Measurements from ENCODE around the gene HS3ST3A1. TPM values are rescaled to one million over a fixed set of nuclear protein-coding genes. Genes with fewer than 3 reads are reported as not detected.

The HS3ST3A1 gene
- total and polyA plus RNA-seq, 9 donors = 2.2 to 41.4 (median 10.7) TPM

DNA sequence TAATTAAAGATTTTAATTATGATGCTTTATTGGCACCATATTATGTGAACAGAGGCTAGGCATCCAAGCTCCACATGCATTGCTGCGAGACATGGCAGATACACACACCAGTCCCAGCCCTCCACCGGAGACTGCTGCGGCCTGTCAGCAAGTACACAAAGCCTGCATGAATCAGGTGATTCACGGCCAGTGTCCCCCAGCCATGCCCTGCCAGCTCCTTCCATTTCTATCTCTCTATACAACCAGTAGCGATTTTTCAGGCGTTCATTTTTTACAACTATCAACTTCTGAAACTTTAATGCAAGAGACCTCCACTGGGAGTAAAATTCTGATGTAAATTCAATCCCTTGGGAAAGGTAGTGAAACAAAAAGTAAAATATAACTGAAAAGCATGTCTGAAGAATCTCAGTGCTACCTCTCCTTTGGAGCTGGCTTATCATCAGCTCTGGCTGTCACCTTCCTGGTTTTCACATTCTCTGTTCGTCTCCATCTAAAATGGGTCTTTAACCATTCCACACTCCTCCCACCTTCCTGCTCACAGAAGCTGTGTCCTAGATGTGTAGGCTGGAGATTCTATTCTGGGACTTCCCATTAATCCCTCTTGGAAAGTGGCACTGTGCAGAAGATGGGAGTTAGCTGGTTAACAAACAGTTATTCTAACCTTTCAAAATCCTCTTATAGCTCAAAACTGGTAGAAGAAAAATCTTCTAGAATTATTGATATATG lies 32.2 kb downstream of the HS3ST3A1 start:
- no peak for DNase-seq
- H3K27ac ChIP-seq = no peak overlapping the region
- H3K4me3 ChIP-seq = no peak overlapping the region
- intact Hi-C loops (cut with DNase I) = no loop called here
- no peaks in the 10 kb centered on the region for H3K9me3 ChIP-seq
- no peaks in the 10 kb centered on the region for H3K27me3 ChIP-seq
- H3K4me1 ChIP-seq (ENCODE audit: insufficient read depth) = peaks cover 4% of the 10 kb centered on the region
- 45 to 57% (median 45%) methylated on average over 7 of the region's 7 CpGs for WGBS, 3 donors
- H3K36me3 ChIP-seq = no peaks in the 10 kb centered on the region
- TF ChIP-seq CTCF (IDR thresholded peaks at IDR 0.05) = no peak
- no peak for TF ChIP-seq POLR2A (IDR thresholded peaks at IDR 0.05)
- no peak for TF ChIP-seq EP300 (IDR thresholded peaks at IDR 0.05)

DNA sequence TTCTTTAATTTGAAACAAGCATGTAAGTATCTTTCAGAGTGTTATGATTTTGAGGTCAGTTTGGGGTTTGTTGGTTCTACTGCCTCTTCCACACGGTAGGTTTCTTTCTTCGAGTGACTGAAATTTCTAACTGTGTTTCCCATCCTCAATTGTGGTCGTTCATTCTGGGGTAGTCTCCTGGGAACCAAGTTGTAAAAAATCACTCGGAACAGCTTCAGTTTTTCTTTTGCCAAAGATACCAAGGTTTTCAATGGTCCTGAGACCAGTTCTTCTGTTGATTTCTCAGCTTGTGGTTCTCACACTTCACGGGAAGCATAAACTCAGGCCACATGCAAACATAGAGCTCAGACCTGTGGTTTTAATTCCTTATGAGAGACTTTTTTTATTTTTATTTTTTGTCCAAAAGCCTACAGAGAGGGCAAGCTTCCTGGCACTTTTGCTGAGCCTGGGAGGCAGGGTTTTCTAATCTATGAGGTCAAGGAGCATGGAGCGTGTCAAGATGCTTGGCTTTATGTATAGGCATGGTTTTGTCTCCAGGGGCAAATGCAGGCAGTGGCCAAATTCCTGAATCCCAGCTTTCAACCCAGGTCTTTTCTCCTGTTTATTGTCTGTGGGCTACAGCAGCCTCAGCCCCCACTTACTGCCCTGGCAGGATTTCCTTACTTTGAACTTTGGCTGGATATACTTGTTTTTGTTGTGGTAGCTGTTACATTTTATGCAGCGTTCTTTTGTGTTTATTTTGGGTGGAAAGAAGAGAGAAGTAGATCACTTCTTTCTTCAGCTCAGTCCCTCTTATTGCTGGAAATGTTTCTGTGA lies 32.9 kb downstream of the HS3ST3A1 start:
- no peak for DNase-seq
- intact Hi-C loops (cut with DNase I) = no loop called here
- 16 to 27% (median 23%) methylated on average over 7 of the region's 7 CpGs for WGBS, 3 donors

DNA sequence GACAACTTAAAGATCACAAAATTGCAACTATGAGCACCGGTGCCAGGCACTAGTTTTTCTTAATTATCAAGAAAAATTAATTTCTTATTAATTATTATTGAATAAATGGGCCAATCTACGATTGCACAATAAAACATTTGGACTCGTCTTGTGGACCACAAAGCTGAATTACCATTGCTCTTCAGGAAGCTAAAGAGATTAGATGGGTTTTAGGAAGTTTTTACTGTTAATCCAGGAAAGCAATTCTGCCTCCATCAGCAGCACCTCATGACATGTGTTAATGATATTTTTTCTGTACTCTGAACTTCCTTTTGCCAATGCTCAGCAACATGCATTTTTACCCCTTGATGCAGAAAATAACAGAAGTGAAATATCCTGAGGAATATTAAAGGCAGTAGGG lies 37.9 kb downstream of the HS3ST3A1 start:
- WGBS, 3 donors = 81 to 84% (median 82%) methylated on average over 3 of the region's 3 CpGs
- Histone ChIP-seq H3K9me3 (no peaks in the 10 kb centered on the region), H3K4me3 (no peak overlapping the region), H3K4me1 (ENCODE audit: insufficient read depth) (no peaks in the 10 kb centered on the region), H3K36me3 (no peaks in the 10 kb centered on the region), H3K27ac (no peak overlapping the region), H3K27me3 (no peaks in the 10 kb centered on the region)
- intact Hi-C loops (cut with DNase I) = no loop called here
- no peak for DNase-seq
- TF ChIP-seq POLR2A (IDR thresholded peaks at IDR 0.05) = no peak
- TF ChIP-seq CTCF (IDR thresholded peaks at IDR 0.05) = no peak
- TF ChIP-seq EP300 (IDR thresholded peaks at IDR 0.05) = no peak

More for the DNA sequence above, 32.9 kb downstream of the HS3ST3A1 start:
- TF ChIP-seq CTCF (IDR thresholded peaks at IDR 0.05) = no peak
- TF ChIP-seq POLR2A (IDR thresholded peaks at IDR 0.05) = no peak
- no peak for TF ChIP-seq EP300 (IDR thresholded peaks at IDR 0.05)
- Histone ChIP-seq H3K4me1 (ENCODE audit: insufficient read depth) (peaks cover 4% of the 10 kb centered on the region), H3K4me3 (no peak overlapping the region), H3K27me3 (no peaks in the 10 kb centered on the region), H3K27ac (no peak overlapping the region), H3K36me3 (no peaks in the 10 kb centered on the region), H3K9me3 (no peaks in the 10 kb centered on the region)

DNA sequence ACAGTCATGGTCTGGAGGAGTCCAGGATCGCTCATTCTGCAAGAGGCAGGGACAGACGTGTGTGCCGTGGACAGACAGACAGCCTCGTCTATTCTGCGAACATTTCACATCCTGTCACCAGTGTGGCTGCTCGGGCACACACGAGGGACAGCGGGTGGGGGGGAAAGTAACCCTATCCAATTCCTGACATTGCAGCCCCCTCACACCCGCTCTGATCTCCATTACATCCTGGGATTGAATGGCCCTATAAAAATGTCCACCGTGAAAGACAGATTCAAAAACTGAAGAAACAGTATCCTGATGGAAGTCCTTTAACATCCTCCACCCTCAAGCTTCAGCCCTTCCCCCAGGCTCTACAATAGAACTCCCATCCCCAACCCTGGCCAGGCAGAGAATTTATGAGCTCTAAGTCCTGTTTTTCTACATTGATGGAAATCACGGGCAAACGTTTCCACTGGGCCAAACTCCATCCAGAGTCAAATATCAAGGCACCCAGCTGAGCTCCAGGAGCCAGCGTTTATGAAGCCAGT lies 39.4 kb downstream of the HS3ST3A1 start:
- Histone ChIP-seq H3K27ac (no peak overlapping the region), H3K4me3 (no peak overlapping the region), H3K27me3 (no peaks in the 10 kb centered on the region), H3K4me1 (ENCODE audit: insufficient read depth) (no peaks in the 10 kb centered on the region), H3K9me3 (no peaks in the 10 kb centered on the region), H3K36me3 (no peaks in the 10 kb centered on the region)
- intact Hi-C loops (cut with DNase I) = no loop called here
- WGBS, 3 donors = 36 to 42% (median 40%) methylated on average over 13 of the region's 13 CpGs
- DNase-seq = peak in 4 of 5 donors; percentile 28 to 51 (median 36)
- no peak for TF ChIP-seq POLR2A (IDR thresholded peaks at IDR 0.05)
- no peak for TF ChIP-seq CTCF (IDR thresholded peaks at IDR 0.05)
- TF ChIP-seq EP300 (IDR thresholded peaks at IDR 0.05) = no peak
